Colonic mucosa (tissue), 4 donors: ENCODE measurements around the gene EGFLAM. TPM values are rescaled to one million over a fixed set of nuclear protein-coding genes. Genes with fewer than 3 reads are reported as not detected.

Experiments
- DNase-seq: peaks from one replicate; pipeline ENCODE4 v3.0.0-alpha.2; 2020
- H3K27ac ChIP-seq: fragments of 200-600 bp; one replicate; pipeline ENCODE4 v1.8.0; 2021
- H3K27me3 ChIP-seq: fragments of 200-600 bp; one replicate; pipeline ENCODE4 v1.8.0; 2021
- H3K36me3 ChIP-seq: fragments of 200-600 bp; one replicate; pipeline ENCODE4 v1.8.0; 2021
- H3K4me1 ChIP-seq: fragments of 200-600 bp; one replicate; pipeline ENCODE4 v1.8.0; 2021; ENCODE audit warnings: mild to moderate bottlenecking
- H3K4me3 ChIP-seq: fragments of 200-600 bp; one replicate; pipeline ENCODE4 v1.8.0; 2021
- H3K9ac ChIP-seq, 2 donors: one replicate each; pipeline ENCODE4 v1.7.0; 2013; ENCODE audit warnings: control low read depth in 2 of 2, low read depth in 2 of 2, low read length in 2 of 2
- H3K9me3 ChIP-seq: fragments of 200-600 bp; one replicate; pipeline ENCODE4 v1.8.0; 2021
- intact Hi-C: fragments of 100-400 bp; cut with DNase I; formaldehyde crosslinking; loops from one replicate; pipeline ENCODE4 v1.14.1; 2022
- total RNA-seq, 2 donors: library from RNA; stranded (reverse); fragmentation: NEBNext Ultra II Directional in 1 of 2; extraction: Animal tissue kit (Norgen Biotek cat#: 25700) in 1 of 2; gene quantifications; one replicate each; pipeline ENCODE4 v1.2.1, GENCODE V29; 2021
- TF ChIP-seq, protein P1 (sequence below): fragments of 200-600 bp; IDR thresholded peaks from one replicate; pipeline ENCODE4 v1.8.0; 2022; ENCODE audit warnings: antibody characterized with exemption, mild to moderate bottlenecking
- donor health status: healthy.
- donor health status: DM: no; HTN: no; CAD: no.
- donor health status: DM: no; HTN: no; CAD: no.

EGFLAM gene
- total RNA-seq, 2 donors from 2014 or later, result 0.40 to 2.0 TPM

GRCh38 chr5:38426490-38426889, 168.1 kb downstream of the EGFLAM start:
- no peak overlapping the region for H3K27ac ChIP-seq
- H3K4me3 ChIP-seq, result no peak overlapping the region
- TF ChIP-seq, protein P1, sequence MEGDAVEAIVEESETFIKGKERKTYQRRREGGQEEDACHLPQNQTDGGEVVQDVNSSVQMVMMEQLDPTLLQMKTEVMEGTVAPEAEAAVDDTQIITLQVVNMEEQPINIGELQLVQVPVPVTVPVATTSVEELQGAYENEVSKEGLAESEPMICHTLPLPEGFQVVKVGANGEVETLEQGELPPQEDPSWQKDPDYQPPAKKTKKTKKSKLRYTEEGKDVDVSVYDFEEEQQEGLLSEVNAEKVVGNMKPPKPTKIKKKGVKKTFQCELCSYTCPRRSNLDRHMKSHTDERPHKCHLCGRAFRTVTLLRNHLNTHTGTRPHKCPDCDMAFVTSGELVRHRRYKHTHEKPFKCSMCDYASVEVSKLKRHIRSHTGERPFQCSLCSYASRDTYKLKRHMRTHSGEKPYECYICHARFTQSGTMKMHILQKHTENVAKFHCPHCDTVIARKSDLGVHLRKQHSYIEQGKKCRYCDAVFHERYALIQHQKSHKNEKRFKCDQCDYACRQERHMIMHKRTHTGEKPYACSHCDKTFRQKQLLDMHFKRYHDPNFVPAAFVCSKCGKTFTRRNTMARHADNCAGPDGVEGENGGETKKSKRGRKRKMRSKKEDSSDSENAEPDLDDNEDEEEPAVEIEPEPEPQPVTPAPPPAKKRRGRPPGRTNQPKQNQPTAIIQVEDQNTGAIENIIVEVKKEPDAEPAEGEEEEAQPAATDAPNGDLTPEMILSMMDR, result no peak
- no peaks in the 10 kb centered on the region for H3K4me1 ChIP-seq
- H3K36me3 ChIP-seq, result no peaks in the 10 kb centered on the region
- no peak overlapping the region for H3K9ac ChIP-seq
- no peak for DNase-seq
- no peaks in the 10 kb centered on the region for H3K27me3 ChIP-seq
- no peaks in the 10 kb centered on the region for H3K9me3 ChIP-seq
- intact Hi-C loops, result no loop called here

DNA sequence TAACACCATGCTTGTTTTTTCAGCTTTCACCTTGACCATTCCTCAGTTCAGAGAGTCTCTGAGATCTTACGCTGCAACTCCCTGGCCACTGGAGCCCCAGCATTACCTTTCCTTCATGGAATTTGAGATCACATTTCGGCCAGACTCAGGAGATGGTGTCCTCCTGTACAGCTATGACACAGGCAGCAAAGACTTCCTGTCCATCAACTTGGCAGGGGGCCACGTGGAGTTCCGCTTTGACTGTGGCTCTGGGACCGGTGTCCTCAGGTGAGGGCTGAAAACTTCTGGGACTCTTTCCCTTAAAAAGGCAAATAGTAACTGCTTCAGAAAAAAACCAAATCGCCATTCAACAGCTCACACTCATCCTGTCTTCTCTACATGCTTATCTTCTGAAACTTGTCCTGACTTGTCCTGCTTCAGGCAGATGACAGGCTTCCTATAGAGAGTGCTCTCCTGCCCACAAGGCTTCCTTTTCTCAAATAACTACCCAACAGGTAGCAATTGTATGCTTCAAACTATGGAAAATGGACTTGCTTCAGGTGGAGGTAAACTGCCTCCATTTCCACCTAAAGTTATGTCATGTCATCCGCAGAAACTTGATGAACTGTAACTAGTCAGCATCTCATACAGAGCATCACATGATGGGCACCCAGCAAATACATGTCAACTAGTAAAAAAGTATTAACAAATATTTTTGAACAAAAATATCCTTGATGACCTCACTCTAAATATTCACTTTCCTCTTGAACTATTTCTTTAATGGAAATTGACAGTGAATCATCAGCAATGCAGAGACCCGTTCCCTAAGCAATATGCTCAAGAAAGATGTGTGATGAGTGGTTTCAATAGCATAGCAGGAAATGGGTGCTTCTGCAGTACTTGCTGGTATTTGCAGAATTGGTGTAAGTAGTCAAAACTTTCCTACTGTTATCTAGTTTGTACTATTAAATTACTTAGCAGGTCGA, 168.9 kb downstream of the EGFLAM start:
- TF ChIP-seq, protein P1, result no peak
- intact Hi-C loops, result no loop called here
- Histone ChIP-seq H3K27me3 (no peaks in the 10 kb centered on the region), H3K36me3 (no peaks in the 10 kb centered on the region), H3K9me3 (no peaks in the 10 kb centered on the region), H3K4me3 (no peak overlapping the region), H3K27ac (no peak overlapping the region), H3K4me1 (no peaks in the 10 kb centered on the region), H3K9ac (no peak overlapping the region)
- no peak for DNase-seq

DNA sequence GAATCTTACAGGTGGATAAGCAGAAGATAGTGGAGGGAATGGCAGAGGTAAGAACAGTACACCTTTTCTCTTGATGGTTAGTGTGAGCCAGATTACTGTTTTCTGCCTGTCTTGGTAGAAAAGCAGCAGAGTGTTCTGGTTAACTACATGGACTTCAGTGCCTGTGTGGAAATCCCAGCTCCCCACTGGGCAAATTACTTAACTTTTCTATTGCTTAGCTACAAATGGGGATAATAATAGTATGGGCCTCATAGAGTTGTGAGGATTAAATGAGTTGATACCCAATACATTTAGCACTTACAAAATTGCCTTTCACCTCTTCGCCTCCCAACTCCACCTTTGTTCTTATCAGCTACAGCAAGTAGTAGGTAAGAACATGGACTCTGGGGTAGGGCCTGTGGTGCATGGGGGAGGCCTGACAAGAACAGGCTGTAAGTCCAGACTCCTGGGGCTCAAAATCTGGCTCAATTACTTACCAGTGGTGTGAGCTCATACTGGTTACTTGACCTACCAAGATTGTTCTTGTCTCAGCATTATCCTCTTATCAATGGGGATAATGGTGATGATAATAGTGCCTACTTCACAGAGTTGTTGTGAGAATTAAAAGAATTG, 173.0 kb downstream of the EGFLAM start:
- Histone ChIP-seq H3K27me3 (no peaks in the 10 kb centered on the region), H3K36me3 (no peaks in the 10 kb centered on the region)
- intact Hi-C loops, result no loop called here

GRCh38 chr5:38433160-38433861, 175.0 kb downstream of the EGFLAM start:
- no peak for DNase-seq
- TF ChIP-seq, protein P1, result no peak

More for the DNA sequence above, 173.0 kb downstream of the EGFLAM start:
- no peaks in the 10 kb centered on the region for H3K4me1 ChIP-seq
- H3K9me3 ChIP-seq, result no peaks in the 10 kb centered on the region
- TF ChIP-seq, protein P1, result no peak
- H3K4me3 ChIP-seq, result no peak overlapping the region
- no peak for DNase-seq
- H3K27ac ChIP-seq, result no peak overlapping the region
- H3K9ac ChIP-seq, result no peak overlapping the region

DNA sequence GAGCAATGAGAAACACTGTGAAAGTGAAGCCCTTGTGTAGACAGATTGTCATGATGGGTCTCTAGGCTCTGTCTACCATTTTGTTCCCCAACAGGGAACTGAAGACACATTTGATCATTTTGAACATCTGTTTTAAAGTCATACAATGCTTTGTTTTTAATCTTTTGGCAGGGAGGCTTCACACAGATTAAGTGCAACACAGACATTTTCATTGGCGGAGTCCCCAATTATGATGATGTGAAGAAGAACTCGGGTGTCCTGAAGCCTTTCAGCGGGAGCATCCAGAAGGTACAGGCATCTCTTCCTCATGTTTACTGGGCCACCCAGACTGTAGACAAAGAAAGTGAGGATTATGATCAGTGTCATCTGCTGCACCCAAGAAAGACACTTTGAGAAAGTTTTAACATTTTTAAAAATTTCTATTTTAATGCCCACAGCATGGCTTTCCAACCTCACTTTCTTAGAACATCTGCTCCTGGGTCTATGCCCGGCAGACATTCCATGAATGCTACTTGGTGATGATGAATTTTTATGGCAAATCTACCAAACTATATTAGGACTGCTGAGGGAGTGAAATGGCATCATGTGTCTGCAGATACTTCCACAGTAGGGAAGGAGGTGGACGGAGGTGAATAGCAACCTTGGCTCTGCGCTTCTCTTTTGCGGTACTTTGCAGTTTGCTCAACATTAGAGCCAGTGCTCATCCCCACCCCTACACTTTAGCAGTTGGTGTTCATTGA, 176.8 kb downstream of the EGFLAM start:
- no peaks in the 10 kb centered on the region for H3K36me3 ChIP-seq
- no peak overlapping the region for H3K9ac ChIP-seq
- TF ChIP-seq, protein P1, result no peak
- H3K4me3 ChIP-seq, result no peak overlapping the region
- no peak overlapping the region for H3K27ac ChIP-seq
- no peaks in the 10 kb centered on the region for H3K27me3 ChIP-seq
- intact Hi-C loops, result no loop called here
- H3K4me1 ChIP-seq, result no peaks in the 10 kb centered on the region
- DNase-seq, result no peak
- H3K9me3 ChIP-seq, result no peaks in the 10 kb centered on the region

More at GRCh38 chr5:38433160-38433861, 175.0 kb downstream of the EGFLAM start:
- no peak overlapping the region for H3K9ac ChIP-seq
- H3K4me1 ChIP-seq, result no peaks in the 10 kb centered on the region
- H3K27me3 ChIP-seq, result no peaks in the 10 kb centered on the region
- intact Hi-C loops, result no loop called here
- H3K4me3 ChIP-seq, result no peak overlapping the region
- no peaks in the 10 kb centered on the region for H3K36me3 ChIP-seq
- no peaks in the 10 kb centered on the region for H3K9me3 ChIP-seq
- no peak overlapping the region for H3K27ac ChIP-seq
